Iris pigment epithelial cell (primary cell): ENCODE measurements around the gene EEF1AKMT1.
"Not testable (repeated sequence)": the region's sequence is repeated elsewhere in the genome, so short reads cannot be mapped to it uniquely, and the experiment has no call there.

Experiments
- DNase-seq: peaks from one replicate; pipeline ENCODE4 v3.0.0-alpha.2; 2011; ENCODE audit warnings: low read depth

The EEF1AKMT1 gene

DNA sequence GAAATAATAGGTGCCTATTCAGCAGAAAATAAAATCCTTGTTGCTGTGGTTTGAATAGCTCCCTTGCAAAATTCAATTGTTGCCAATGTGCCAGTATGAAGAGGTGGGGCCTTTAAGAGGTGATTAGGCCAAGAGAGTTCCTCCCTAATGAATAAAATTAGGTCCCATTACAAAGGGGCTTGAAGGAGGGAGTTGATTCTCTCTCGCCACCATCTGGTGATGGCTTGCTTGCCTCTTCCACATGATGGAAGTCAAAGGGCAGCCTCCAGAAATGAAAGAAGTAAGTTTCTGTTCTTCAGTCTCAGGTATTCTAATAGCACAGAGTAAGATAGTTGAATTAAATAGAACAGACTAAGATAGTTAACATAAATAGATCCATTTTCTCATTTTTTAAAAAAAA lies 3.0 kb upstream of the EEF1AKMT1 start:
- DNase-seq = no peak

DNA sequence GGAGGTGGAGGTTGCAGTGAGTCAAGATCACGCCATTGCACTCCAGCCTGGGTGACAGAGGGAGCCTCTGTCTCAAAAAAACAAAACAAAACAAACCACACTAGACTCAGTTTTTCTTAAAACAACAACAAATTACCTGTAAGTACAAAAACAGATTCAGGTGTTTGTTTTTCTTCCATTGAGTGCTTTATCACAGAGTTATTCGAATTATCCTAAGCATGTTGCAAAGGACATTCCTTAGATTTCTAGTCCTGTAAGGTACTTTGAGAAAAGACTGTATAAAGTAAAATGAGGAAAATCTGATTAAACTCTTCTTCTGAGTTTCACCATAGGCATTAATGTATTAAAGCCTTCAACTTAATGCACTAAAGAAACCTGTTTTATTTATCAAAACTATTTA lies 2.2 kb upstream of the EEF1AKMT1 start:
- no peak for DNase-seq

- no peak for DNase-seq
Observed at GRCh38 chr13:20774746-20775145, 985 bp upstream of the EEF1AKMT1 start.

DNA sequence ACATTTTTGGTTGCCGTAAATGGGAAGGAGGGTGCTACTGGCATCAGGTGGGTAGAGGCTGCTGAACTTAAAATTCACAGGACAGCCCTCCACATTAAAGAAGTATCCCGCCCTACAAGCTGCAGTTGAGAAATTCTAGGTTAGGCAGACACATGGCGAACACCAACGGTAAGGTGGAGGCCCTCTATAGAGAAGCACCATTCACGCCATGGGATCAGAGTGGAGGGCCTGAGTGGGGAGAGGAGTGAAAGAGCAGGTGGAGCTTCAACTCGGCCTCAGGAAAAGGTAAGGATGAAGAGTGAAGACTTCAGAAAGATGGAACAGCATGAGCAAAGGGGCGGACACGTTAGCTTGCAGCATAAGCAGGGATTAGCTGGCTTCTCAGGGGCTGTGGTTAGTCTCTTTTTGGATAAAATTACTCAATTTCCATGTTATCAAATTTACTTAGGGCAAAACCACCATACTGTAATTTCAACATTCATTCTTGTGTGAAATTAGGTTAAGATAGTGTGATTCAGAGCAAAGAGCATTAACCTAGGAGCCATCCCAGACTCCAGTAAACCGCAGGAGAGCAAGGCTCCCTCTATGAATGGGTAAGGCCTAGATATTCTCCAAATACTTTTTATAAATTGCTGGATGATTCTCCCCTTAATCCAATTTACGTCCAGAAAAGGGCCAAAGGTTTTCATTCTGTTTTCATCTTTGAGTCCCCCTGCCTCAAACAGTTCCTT lies 1.2 kb downstream of the EEF1AKMT1 start:
- peak; percentile 61 for DNase-seq

DNA sequence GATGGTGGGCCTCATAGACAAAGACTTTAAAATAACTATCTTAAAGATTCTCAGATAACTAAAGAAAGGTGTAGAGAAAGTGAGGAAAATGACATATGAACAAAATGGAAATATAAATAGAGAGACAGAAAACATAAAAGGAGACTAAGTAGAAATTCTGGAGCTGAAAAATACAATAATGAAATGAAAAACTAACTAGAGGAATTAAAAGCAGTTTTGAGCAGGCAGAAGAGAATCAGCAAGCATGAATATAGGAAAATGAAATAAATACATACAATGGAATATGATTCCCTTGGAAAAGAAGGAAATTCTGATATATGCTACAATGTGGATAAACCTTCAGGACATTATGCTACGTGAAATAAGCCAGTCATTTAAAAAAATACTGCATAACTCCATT lies 3.9 kb downstream of the EEF1AKMT1 start:
- no peak for DNase-seq

GRCh38 chr13:20769091-20769490 lies 4.7 kb downstream of the EEF1AKMT1 start:
- DNase-seq = no peak

DNA sequence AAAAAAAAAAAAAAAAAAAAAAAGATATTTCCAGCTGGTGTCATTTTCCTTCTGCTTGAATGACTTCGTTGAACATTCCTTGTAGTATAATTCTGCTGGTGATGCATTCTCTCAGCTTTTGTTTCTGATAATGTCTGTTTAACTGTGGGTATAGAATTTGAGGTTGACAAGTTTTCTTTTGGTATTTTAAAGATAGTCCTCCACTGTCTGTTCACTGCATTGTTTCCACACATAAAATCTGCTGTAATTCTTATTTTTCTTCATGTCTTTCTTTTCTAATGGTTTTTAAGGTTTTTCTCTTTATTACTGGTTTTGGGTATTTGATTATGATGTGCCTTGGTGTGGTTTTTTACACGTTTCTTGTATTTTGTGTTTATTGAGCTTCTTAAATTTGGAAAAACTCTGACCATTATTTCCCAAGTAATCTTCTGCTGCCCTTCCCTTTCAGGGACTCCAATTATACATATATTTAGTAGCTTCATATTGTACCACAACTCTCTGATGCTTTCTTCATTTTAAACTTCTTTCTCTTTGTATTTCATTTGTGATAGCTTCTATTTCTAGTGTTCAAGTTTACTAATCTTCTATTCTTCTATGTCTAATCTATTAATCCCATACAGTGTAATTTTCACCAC lies 6.3 kb downstream of the EEF1AKMT1 start:
- DNase-seq = no peak

DNA sequence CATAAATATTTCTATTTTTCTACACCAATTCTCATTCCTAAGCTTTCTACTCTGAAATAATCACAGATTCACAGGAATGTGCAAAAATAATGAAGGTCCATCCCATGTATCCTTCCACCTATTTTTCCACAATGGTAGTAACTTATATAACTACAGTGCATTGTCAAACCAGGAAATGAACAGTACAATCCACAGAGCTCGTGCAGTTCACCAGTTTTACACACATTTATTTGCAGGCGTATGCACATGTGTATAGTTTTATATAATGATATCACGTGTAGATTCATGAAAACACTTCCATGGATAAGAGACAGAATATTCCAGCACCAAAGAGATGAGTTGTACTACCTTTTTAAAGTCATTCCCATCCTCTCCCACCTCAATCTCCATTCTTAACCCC lies 12.9 kb downstream of the EEF1AKMT1 start:
- DNase-seq = no peak

DNA sequence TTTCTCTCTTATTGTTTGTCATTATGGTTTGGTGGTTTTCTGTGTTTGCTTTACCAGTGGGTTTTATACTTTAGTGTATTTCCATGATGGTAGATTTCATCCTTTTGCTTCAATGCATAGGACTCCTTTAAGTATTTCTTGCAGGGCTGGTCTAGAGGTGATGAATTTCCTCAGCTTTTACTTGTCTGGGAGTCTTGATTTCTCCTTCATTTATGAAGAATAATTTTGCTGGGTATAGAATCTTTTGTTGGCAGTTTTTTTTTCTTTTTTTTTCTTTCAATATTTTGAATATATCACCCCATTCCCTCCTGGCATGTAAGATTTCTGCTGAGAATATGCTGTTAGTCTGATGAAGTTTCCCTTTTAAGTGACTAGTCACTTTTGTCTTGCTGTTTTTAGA lies 19.8 kb downstream of the EEF1AKMT1 start:
- no peak for DNase-seq

DNA sequence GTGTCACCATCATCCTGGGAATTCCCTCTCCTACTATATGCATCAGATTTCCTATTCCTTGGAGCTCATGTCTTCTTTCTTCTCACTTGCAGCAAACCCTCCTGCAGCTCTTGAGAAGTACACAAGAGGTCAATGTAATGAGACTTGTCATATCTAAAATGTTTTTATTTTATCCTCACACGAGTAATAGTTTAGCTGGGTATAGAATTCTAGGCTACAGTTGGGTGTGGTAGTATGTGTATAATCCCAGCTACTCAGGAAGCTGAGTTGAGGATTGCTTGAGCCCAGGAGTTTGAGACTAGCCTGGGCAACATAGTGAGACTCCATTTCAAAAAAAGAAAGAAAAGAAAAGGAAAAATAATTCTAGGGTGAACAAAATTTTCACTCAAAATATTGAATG lies 24.4 kb downstream of the EEF1AKMT1 start:
- no peak for DNase-seq

DNA sequence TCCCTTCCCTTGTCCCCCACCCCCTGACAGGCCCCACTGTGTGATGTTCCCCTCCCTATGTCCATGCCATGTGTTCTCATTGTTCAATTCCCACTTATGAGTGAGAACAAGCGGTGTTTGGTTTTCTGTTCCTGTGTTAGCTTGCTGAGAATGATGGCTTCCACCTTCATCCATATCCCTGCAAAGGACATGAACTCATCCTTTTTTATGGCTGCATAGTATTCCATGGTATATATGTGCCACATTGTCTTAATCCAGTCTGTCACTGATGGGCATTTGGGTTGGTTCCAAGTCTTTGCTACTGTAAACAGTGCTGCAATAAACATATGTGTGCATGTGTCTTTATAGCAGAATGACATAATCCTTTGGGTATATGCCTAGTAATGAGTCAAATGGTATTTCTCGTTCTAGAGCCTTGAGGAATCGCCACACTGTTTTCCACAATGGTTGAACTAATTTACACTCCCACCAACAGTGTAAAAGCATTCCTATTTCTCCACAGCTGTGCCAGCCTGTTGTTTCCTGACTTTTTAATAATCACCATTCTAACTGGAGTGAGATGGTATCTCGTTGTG lies 29.8 kb downstream of the EEF1AKMT1 start:
- not testable (repeated sequence) for DNase-seq

GRCh38 chr13:20740021-20740420 lies 33.7 kb downstream of the EEF1AKMT1 start:
- no peak for DNase-seq

- no peak for DNase-seq
Observed at GRCh38 chr13:20738616-20739015, 35.1 kb downstream of the EEF1AKMT1 start.

DNA sequence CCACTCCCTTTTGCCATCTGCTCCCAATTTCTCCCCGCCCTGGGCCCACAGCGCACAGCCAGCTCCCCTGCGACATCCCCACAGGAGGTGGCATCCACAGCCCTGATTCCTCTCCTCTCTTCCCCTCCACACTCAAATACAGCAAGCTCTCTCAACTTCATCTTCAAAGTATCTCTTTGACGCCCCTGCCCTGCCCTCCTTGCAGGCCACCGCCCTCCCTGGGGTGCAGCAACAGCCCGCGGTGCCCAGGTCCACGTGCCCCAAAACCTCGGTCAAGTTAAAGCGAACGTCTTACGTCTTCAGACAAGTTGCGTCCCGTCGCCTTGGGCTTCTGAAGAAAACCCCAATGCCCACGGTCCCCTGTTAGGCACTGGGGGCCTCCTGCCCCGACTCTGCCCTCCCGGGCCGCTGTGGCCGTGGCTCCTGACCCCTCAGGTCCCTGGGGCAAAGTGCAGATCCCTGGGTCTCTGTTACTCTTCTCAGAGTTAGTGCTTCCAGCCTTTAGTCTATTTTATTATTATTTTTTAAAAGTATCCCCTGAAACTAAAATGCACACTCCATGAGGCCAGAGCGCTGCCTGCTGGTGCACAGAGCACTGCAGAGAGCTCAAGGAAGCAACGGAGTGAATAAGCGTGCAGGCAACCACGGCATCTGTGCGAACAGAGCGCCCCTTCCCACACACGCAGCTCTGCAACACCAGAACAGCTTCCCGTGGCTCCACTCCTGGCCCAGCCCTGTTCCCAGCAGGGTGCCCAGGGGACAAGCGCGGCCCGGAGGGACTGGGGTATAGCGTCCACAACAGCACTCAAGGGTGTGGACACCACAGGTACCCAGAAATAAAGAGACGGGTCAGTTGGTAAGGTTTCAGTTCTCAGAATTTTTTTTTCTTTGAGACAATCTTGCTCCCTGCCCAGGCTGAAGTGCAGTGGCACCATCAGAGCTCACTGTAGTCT lies 43.9 kb downstream of the EEF1AKMT1 start:
- DNase-seq = no peak

GRCh38 chr13:20728579-20729311 lies 45.0 kb downstream of the EEF1AKMT1 start:
- peak; percentile 11 for DNase-seq

DNA sequence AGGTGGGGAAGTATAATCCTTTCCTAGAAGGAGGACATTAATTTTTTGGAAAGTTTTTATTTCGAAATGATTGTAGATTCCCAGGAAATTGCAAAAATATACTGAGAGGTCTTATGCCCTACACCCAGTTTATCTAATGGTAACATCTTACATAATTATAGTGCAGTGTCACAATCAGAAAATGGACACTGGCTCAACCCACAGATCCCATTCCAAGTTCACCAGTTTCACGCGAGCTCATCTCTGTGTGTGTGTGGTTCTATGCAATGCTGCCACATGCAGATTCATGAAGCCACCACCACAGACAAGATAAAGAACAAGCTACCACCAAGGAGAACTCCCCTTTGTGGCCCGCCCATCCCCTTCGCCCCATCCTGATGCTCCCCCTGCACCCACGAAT lies 45.9 kb downstream of the EEF1AKMT1 start:
- DNase-seq = no peak

- DNase-seq = peak; percentile 72
Observed at GRCh38 chr13:20721454-20722357, 52.1 kb downstream of the EEF1AKMT1 start.

DNA sequence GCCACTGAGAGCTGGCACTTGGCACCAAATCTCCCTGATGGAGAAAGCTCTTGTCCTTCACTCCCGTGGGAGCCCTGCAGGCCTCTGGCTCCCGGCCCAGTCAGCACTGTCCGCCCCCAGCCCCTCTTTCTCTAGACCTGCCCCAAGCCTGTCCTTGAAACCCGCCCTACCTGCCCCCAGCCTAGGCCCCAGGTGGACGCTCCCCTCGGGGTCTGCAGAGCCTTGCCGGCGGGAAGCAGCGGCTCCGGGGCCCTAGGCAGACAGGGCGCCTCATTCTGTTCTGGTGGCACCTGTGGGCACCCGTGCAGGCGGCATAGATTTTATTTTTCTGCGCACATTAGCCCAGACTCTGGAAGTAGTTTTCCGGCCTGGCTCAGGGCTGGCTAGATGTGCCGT lies 52.7 kb downstream of the EEF1AKMT1 start:
- no peak for DNase-seq

DNA sequence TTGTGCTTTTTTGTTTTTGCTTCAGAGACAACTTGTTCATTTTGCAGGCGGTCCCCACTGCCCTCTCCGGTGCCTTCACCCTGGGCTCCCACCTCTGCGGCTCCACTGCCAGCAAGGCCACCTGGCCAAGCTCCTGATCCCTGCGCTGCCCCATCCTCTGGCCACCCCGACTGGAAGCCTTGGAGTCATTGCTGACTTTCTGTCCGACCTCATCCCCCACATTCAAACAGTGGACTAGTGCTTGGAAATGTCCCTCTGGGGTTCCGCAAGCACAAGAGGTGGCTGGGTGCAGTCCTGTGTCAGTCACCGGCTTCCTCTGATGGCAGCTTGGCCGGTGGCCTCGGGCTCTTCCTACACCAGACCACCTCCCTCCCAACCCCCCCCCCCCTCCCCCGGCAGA lies 53.3 kb downstream of the EEF1AKMT1 start:
- no peak for DNase-seq

- DNase-seq = no peak
Observed at GRCh38 chr13:20719783-20720182, 54.0 kb downstream of the EEF1AKMT1 start.
